Esophagus muscularis mucosa (tissue), 4 donors: Measurements from ENCODE around the gene SMIM3.

Experiments used
- CTCF ChIP-seq, 3 experiments: fragments of 200-600 bp in 2 of 3; fragments of 450-650 bp in 1 of 3; sonication (generic) in 2 of 3; IDR thresholded peaks; one replicate each; pipeline ENCODE4 v1.5.1; 2017 to 2019; ENCODE audit warnings: antibody characterized with exemption in 3 of 3, mild to moderate bottlenecking in 2 of 3, moderate library complexity in 1 of 3
- EP300 ChIP-seq: sonication (generic); formaldehyde crosslinking; IDR thresholded peaks from one replicate; pipeline ENCODE4 v1.6.1; 2017; ENCODE audit warnings: antibody characterized with exemption
- POLR2A ChIP-seq: fragments of 450-650 bp; IDR thresholded peaks from one replicate; pipeline ENCODE4 v1.6.1; 2017; ENCODE audit warnings: antibody characterized with exemption, moderate library complexity, mild to moderate bottlenecking, low read depth
- POLR2AphosphoS5 ChIP-seq, 2 donors: sonication (generic); formaldehyde crosslinking; IDR thresholded peaks; one replicate each; pipeline ENCODE4 v1.6.1; 2017; ENCODE audit warnings: antibody characterized with exemption in 2 of 2

- TF ChIP-seq POLR2A, result no peak
- TF ChIP-seq CTCF (IDR thresholded peaks at IDR 0.05), result no peak
- no peak for TF ChIP-seq POLR2AphosphoS5 (IDR thresholded peaks at IDR 0.05)
- no peak for TF ChIP-seq EP300
These were observed 28.1 kb upstream of the SMIM3 start for GRCh38 chr5:150750469-150750868.
